T-helper 2 cell (primary cell): Measurements from ENCODE around the gene COL19A1.
"Not testable (repeated sequence)": the region's sequence is repeated elsewhere in the genome, so short reads cannot be mapped to it uniquely, and the experiment has no call there.

Source experiments
- DNase-seq, 5 experiments: peaks; one replicate each; pipeline versions ENCODE4 v3.0.0 to v3.0.0-alpha.2; 2012 to 2022

Gene COL19A1

GRCh38 chr6:69866770-69867638 is 648 bp downstream of the COL19A1 start:
- peak; percentile 20 to 63 (median 29) for DNase-seq

GRCh38 chr6:69867639-69867976 is 1.3 kb downstream of the COL19A1 start:
- DNase-seq = no peak

GRCh38 chr6:69868252-69868804 is 2.0 kb downstream of the COL19A1 start:
- no peak for DNase-seq

GRCh38 chr6:69868961-69869360 is 2.6 kb downstream of the COL19A1 start:
- no peak for DNase-seq

- DNase-seq = no peak
Measured at GRCh38 chr6:69871107-69871506, 4.8 kb downstream of the COL19A1 start.

- no peak for DNase-seq
Measured at GRCh38 chr6:69873291-69873690, 6.9 kb downstream of the COL19A1 start.

- DNase-seq = no peak
Measured at GRCh38 chr6:69875715-69876114, 9.4 kb downstream of the COL19A1 start.

- DNase-seq = no peak
Measured at GRCh38 chr6:69878795-69879194, 12.4 kb downstream of the COL19A1 start.

GRCh38 chr6:69880601-69881000 is 14.2 kb downstream of the COL19A1 start:
- DNase-seq = no peak

- DNase-seq = no peak
Measured at GRCh38 chr6:69881322-69882151, 15.2 kb downstream of the COL19A1 start.

- no peak for DNase-seq
Measured at GRCh38 chr6:69883551-69883950, 17.2 kb downstream of the COL19A1 start.

- no peak for DNase-seq
Measured at GRCh38 chr6:69884231-69884630, 17.9 kb downstream of the COL19A1 start.

- DNase-seq = peak in 1 of 5 experiments; percentile 6
Measured at GRCh38 chr6:69887026-69887425, 20.7 kb downstream of the COL19A1 start.

GRCh38 chr6:69887714-69888345 is 21.5 kb downstream of the COL19A1 start:
- no peak for DNase-seq

- no peak for DNase-seq
Measured at GRCh38 chr6:69888482-69889233, 22.3 kb downstream of the COL19A1 start.

- not testable (repeated sequence) for DNase-seq
Measured at GRCh38 chr6:69889234-69889974, 23.0 kb downstream of the COL19A1 start.

GRCh38 chr6:69892561-69892960 is 26.2 kb downstream of the COL19A1 start:
- DNase-seq = not testable (repeated sequence)

GRCh38 chr6:69893266-69893665 is 26.9 kb downstream of the COL19A1 start:
- not testable (repeated sequence) for DNase-seq

GRCh38 chr6:69894578-69895347 is 28.4 kb downstream of the COL19A1 start:
- no peak for DNase-seq

- DNase-seq = no peak
Measured at GRCh38 chr6:69895396-69895795, 29.0 kb downstream of the COL19A1 start.

- DNase-seq = no peak
Measured at GRCh38 chr6:69900869-69901268, 34.5 kb downstream of the COL19A1 start.
